GM19043 (cell line): ENCODE measurements around the gene PRPF38B.
"Not testable (repeated sequence)": the region's sequence is repeated elsewhere in the genome, so short reads cannot be mapped to it uniquely, and the experiment has no call there.

ENCODE experiments used
- ATAC-seq: cut with Tn5 transposase; IDR thresholded peaks from one replicate; pipeline ENCODE4 v1.9.1; 2021; ENCODE audit warnings: low read depth; ENCODE audit not compliant: unreplicated experiment

PRPF38B gene, protein sequence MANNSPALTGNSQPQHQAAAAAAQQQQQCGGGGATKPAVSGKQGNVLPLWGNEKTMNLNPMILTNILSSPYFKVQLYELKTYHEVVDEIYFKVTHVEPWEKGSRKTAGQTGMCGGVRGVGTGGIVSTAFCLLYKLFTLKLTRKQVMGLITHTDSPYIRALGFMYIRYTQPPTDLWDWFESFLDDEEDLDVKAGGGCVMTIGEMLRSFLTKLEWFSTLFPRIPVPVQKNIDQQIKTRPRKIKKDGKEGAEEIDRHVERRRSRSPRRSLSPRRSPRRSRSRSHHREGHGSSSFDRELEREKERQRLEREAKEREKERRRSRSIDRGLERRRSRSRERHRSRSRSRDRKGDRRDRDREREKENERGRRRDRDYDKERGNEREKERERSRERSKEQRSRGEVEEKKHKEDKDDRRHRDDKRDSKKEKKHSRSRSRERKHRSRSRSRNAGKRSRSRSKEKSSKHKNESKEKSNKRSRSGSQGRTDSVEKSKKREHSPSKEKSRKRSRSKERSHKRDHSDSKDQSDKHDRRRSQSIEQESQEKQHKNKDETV

DNA sequence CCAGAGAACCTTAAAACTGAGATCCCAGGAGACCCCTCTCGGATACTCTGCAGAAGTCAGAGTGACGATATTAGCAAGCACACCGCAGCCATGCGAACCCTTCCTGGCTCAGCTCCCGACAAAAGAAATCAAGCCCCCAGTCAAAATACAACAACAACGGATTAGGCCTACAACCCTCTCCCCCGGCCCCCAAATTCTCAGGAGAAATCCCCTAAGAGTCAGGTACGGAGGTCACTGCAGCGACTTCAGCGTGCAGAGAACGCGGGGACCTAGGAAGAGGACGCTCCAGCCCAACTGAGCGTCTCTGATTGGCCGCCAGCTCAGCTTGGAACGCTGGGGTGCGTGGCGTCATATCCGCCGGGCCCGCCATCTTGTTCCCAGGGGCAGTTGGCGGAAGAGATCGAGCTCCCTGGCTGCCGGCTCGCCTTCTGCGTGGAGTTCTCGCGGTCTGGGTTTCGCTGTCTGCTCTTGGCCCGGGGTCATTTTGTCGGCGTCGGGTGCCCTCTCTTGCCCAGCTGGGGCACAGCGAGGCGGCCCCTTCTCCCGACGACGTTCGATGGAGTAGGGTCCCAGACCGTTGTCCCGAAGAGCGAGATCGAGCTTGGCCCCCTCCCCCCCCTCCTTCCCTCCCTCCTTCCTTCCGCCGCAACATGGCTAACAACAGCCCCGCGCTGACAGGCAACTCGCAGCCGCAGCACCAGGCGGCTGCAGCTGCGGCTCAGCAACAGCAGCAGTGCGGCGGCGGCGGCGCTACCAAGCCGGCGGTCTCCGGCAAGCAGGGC lies at the start of gene PRPF38B:
TSS of gene PRPF38B (plus strand) at position 369 of the 782 bp plus-strand sequence. CDS start at position 651, 282 bp downstream.
- ATAC-seq = peak; percentile 90

DNA sequence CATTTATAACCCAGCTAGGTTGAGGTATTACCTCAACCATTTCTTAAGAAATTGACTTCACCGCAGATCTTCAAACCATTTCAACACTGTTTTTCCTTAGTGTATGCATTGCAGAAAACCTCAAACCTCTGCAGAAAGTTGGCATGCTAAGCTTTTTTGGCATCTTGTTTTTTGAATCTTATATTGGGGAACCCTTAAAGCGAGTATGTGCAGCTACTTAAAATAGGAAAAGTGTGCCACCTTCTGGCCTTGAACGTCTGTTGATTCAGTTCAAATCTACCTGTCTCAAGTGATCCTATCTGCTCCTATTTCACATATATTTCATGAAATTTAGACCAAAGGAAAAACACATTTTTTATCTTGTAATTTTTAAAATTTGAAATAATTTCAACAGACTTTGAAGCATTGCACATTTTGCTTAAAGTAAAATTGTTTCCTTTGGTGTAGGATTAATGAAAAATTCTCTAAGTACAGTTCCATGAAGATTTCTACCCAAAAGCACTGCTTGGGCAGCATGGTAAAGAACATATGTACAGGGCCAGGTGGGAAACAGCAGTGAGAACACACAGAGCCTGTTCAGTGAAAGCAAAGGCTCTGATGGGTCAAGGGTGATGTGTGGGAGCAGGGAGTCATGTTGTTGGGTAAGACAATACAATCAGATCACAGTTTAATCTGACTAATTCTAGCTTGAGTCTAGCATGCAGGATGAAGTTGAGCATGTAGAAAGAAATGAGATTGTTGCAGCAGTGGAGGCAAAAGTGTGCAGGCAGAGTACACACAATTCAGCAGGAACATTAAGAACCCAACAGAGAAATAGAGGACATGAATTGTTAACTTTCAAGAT lies 48.4 kb upstream of the PRPF38B start:
- no peak for ATAC-seq

DNA sequence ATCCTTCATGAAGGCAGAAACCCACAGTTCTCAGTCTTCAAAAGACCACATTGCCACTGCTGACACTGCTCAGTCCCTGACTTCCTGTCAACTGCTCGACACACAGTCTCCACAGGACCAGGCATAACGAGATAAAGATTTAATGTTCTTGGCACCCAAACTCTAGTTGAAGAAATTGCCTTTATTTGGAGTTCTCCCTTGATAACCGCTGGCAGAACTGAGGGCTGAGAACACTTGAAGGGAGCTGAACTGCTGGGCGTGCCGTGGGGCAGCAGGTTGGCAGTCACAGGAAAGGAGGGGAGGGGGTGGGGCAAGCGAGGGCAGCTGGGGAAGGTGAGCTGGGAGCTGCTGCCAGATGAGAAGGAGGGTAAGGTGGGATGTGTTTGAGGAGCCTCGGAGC lies 47.1 kb upstream of the PRPF38B start:
- ATAC-seq = no peak

DNA sequence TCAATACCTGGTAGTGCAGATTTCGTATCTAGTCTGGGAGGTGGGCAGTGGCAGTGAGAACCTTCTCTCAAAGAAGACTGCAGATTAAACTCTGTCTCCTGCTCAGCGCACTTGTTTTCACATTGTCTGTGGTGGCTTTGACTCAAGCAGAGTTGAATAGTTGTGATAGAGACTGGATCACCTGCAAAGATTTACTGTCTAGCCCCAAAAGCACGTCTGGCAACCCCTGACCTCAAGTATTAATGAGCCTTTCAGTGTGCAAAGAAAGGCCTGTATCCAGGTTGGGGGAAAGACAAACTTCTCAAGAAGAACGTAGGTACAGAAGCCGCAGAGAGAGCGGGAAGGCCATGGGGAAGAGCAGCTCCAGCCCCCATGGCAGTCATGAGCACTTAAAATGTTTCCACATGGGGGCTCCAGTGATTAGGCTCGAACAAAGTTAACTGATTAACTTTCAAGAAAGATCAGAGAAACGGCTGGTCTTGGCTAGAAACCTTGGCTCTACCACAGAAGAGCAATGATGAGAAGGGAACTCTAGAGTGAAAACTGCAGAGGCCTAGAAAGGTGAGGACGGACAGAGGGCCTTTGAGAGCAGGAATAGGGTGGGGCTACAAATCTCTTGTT lies 46.4 kb upstream of the PRPF38B start:
- ATAC-seq = no peak

DNA sequence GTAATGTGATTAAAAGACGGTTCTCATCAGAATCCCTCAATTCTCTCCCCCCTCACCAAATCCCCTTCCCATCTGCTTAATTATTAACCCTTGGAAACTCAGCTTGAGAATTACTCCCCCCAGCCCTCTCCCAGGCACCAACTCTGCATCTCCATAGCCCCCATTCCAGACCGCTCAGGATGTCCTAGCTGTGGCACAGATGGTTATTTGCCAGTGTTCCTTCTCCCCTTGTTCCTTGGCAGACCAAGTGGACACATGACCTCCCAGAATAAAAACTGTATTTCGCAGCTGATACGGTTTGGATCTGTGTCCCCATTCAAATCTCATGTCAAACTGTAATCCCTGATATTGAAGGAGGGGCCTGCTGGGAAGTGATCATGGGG lies 45.9 kb upstream of the PRPF38B start:
- ATAC-seq = no peak

DNA sequence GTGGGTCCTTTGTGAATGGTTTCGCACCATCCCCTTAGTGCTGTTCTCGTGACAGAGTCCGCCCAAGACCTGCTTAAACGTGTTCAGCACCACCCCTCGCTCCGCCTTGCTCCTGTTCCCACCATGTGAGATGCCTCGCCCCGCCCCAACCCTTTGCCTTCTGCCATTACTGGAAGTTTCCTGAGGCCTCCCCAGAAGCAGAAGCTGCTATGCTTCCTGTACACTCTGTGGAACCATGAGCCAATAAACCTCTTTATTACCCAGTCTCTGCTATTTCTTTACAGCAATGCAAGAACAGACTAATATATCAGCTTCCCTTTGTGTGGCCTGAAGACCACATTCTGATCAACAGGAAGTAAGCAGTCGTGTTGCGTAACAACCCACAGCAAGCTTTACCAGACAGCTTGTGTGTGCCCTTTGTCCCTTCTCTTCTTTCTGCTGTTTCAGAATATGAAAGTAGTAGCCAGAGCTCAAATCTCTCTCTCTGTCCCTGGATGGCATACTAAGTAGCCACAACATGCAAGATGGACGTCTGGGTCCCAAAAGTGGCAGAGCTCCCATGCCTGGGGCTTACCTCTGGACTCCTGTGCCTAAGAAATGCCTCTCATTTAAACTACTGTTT lies 45.4 kb upstream of the PRPF38B start:
- no peak for ATAC-seq

DNA sequence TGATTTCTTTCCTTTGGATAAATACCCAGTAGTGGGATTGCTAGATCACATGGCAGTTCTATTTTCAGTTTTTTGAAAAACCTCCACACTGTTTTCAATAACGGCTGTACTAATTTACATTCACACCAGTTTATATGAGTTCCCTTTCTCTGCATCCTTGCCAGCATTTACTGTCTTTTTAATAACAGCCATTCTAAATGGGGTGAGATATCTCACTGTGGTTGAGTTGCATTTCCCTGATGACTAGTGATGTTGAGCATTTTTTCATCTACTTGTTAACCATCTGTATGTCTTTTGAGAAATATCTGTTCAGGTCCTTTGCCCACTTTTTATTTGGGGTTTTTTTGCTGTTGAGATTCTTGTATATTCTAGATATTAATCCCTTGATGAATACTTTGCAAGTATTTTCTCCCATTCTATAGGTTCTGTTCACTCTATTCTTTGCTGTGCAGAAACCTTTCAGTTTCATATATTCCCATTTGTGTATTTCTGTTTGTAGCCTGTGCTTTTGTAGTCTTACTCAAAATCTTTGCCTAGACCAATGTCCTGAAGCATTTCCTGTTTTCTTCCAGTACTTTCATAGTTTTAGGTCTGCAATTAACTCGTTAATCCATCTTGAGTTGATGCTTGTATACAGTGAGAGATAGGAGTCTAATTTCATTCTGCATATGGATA lies 38.5 kb upstream of the PRPF38B start:
- no peak for ATAC-seq

DNA sequence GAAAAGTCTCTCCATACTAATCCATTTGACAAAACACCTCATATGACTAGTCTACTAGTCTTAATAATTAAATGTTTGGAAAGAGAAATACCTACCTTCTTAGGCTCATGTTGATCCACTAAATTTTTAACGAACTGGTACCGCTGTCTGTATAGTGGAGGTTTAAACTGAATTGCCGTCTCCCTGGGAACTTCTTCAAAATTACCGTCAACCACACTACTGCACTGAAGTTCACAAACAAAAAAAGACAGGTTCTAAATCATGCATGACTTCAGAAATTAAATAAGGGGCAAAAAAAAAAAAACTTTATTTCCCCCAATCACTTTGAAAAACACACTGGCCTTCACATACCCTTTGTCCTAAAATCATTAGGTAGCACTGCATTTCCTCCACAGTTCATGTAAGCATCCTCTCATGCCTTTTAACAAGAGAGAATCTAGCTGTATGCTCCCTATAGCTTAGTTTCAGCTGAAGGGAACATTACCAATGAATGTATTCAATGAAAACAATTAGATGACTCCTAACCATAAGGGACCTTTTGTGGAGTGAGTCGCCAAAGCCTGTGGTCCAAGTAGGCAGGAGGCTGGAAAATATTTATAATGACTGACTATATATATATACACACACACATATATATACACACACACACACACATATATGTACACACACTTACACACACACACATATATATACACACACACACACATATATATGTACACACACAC lies 34.6 kb upstream of the PRPF38B start:
- no peak for ATAC-seq

DNA sequence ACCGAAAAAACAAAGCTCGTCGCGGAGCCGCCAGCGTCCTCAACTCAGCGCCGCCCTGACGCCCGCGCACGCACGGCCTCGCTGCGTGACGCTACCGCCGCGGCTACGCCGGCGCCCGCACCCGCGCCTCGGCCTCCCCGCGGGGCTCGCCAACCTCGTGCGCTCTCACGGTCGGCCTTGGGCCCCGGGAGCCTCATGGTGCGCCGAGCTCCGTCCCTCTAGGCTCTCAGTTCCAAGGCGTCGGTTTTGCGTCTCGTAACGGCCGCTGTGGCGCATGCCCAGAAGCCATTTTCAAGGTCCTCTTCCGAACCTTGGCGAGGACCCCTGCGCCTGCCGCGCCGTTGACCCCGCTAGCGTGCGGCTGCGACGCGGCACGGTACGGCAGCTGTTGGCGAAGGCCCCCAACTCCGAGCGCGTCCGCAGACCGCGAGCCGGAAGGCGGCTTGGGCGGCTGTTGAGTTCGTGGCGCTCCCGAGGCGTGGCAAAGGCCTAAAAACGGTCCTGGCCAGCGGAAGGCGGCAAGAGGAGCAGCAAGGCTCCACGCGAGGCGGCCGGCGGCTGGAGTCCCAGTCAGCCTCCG lies 31.0 kb upstream of the PRPF38B start, which contains the start of gene HENMT1:
TSS of gene HENMT1 (minus strand) at position 64 of the 580 bp plus-strand sequence. CDS start 1,209 bp downstream, outside the sequence.
- ATAC-seq = peak; percentile 83

DNA sequence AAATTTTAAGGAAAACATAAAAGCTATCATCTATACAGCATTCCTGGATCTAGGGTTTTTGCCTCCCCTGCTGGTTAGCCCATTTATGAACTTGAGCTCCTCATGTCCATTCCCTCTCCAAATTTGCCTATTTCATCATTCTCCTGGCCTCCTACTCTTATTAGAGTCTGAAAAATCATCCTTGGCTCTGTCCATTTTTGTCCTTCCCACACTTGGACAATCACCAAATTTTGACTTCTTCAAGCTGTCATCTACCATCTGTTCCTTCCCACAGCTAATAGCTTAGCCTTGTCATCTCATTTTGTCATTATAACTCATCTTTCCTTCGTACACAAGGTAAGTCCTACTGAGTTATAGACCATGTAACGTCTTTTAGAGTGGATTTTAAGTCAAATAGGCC lies 29.0 kb upstream of the PRPF38B start:
- no peak for ATAC-seq

DNA sequence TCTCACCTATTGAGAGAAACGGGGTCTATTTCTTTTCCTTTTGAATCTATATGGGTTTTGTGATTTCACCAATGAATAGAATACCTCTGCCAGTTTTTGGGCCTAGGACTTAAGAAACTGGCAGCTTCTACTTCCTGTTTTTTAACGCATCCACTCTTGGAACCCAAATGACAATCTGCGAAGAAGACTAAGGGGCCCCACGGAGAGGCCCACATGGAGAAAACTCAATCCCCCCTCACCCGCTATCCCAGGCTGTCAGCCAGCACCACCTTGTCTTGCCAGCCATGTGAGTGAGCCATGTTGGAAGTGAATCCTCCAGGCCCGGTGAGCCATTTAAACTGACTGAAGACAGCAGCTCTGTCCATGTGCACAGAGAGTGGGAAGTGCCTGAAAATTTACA lies 27.6 kb upstream of the PRPF38B start:
- no peak for ATAC-seq

DNA sequence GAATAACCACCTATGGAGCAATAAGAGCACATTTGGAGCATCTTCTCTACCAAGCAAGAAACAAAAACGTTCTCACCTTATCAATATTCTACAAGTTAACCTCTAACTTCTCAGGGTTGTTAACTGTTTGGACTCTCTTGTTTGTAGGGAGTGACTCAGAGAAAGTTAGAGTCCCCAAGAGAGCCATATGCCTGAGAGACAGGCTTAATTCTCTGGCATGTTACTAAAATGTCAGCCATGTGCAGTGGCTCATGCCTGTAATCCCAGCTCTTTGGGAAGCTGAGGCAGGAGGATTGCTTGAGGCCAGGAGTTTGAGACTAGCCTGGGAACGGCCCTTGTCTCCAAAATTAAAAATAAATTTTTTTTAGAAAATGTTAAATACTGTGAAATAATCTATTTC lies 27.0 kb upstream of the PRPF38B start:
- no peak for ATAC-seq

DNA sequence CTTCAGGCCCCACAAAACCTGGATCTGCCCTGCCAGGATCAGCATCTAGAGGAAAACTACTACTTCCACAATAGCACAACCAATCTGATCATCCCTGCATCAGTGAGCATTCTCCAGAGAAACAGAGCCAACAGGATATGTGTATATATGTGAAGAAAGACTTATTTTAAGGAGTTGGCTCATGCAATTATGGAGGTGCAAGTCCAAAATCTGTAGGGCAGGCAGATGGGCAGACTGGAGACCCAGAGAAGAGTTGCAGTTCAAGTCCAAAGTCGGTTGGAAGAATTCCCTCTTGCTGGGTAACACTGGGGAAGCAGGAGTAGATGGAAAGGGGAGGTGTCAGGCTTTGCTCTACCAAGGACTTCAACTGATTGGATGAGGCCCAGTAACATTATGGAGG lies 26.3 kb upstream of the PRPF38B start:
- ATAC-seq = no peak

DNA sequence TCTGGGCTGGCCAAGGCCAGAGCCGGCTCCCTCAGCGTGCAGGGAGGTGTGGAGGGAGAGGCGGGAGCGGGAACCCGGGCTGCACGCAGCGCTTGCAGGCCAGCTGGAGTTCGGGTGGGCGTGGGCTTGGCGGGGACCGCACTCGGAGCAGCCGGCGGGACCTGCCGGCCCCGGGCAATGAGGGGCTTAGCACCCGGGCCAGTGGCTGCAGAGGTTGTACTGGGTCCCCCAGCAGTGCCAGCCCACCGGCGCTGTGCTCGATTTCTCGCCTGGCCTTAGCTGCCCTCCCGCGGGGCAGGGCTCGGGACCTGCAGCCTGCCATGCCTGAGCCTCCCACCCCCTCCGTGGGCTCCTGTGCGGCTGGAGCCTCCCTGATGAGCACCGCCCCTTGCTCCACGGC lies 24.7 kb upstream of the PRPF38B start:
- not testable (repeated sequence) for ATAC-seq

DNA sequence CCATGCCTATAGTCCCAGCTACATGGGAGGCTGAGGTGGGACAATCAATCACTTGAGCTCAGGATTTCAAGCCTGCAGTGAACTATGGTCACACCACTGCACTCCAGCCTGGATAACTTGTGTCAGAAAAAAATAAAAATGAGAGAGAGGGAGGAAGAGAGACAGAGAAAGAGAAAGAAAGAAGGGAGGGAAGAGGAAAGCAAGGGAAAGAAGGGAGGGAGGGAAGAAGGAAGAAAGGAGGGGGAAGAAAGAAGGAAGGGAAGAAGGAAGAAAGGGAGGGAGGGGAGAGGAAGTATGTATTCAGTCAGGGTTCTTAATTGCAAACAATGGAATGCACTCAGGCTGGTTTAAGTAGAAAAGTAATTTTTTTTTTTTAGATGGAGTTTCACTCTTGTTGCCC lies 23.3 kb upstream of the PRPF38B start:
- no peak for ATAC-seq

DNA sequence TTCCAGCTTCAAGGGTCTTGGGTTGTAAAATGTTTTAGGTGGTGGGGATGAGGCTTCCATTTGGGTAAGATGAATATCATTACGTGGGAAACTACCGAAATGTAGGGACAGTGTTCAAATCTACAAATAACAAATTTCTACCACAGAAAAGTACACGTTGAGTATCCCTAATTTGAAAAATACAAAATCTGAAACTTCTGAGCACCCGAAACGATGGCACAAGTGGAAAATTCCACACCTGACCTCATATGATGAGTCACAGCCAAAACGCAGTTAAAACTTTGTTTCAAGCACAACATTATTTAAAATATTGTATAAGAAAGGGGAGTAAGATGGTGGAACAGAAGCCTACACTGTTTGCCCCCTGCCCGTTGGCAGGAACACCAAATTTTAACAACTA lies 22.4 kb upstream of the PRPF38B start:
- ATAC-seq = no peak

DNA sequence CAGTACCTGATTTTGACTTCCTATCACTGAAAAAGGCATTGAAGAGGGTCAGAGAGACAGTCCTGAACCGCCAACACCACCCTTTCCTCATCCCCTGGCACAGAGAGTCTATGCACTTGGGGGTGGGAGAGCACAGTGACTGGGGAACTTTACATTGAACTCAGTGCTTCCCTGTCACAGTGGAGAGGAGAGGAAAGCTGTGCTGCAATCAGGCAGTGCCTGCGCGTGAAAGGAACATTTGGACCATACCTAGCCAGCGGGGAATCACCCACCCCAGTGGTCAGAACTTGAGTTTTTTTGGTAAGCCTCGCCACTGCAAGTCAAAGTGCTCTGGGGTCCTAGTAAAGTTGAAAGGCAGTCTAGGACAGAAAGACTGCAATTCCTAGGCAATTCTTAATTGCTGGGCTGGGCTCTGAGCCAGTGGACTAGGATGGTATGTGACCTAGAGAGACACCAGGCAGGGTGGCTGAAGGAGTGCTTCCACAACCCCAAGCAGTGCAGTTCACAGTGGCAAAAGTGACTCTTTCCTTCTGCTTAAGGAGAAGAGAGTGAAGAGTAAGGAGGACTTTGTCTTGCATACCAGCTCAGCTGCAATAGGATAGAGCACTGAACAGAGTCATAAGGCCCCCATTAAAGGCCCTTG lies 21.9 kb upstream of the PRPF38B start:
- ATAC-seq = no peak

DNA sequence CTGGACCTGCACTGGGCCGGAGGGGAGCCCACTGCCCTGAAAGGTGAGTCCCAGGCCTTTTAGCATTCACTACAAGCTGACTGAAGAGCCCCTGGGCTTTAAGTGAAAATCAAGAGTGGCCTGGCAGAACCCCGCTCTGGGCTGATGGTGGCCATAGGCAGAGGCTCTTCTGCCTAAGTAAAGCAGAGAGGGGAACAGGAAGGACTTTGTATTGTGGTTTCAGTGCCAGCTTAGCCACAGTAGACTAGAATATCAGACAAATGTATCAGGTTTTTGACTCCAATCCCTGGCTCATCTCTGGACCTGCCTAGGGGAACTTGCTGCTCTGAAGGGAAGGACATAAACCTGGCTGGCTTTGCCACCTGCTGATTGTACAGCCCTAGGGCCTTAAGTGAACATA lies 21.0 kb upstream of the PRPF38B start:
- ATAC-seq = no peak
